Retina (tissue), 1 donor: Measurements from ENCODE around the gene AKAP9.
"Not testable (repeated sequence)": the region's sequence is repeated elsewhere in the genome, so short reads cannot be mapped to it uniquely, and the experiment has no call there.

Source experiments
- DNase-seq: peaks from one replicate; pipeline ENCODE4 v3.0.0-alpha.2; 2016

AKAP9 gene

GRCh38 chr7:91947948-91948347 is 7.3 kb downstream of the AKAP9 start:
- no peak for DNase-seq

GRCh38 chr7:91949221-91950009 is 8.8 kb downstream of the AKAP9 start:
- no peak for DNase-seq

- no peak for DNase-seq
Measured at GRCh38 chr7:91953618-91954017, 13.0 kb downstream of the AKAP9 start.

- not testable (repeated sequence) for DNase-seq
Measured at GRCh38 chr7:91956464-91956863, 15.8 kb downstream of the AKAP9 start.

GRCh38 chr7:91957232-91957631 is 16.6 kb downstream of the AKAP9 start:
- DNase-seq, result no peak

GRCh38 chr7:91957823-91958222 is 17.2 kb downstream of the AKAP9 start:
- DNase-seq, result no peak

- DNase-seq, result no peak
Measured at GRCh38 chr7:91959023-91959422, 18.4 kb downstream of the AKAP9 start.

GRCh38 chr7:91961816-91962215 is 21.2 kb downstream of the AKAP9 start:
- no peak for DNase-seq

- no peak for DNase-seq
Measured at GRCh38 chr7:91962419-91962818, 21.8 kb downstream of the AKAP9 start.

GRCh38 chr7:91967513-91967912 is 26.9 kb downstream of the AKAP9 start:
- DNase-seq, result not testable (repeated sequence)

- DNase-seq, result no peak
Measured at GRCh38 chr7:91973639-91974038, 33.0 kb downstream of the AKAP9 start.

- no peak for DNase-seq
Measured at GRCh38 chr7:91974066-91974465, 33.4 kb downstream of the AKAP9 start.

- DNase-seq, result no peak
Measured at GRCh38 chr7:91976743-91977142, 36.1 kb downstream of the AKAP9 start.

GRCh38 chr7:91979590-91979989 is 38.9 kb downstream of the AKAP9 start:
- DNase-seq, result no peak

GRCh38 chr7:91982352-91982751 is 41.7 kb downstream of the AKAP9 start:
- not testable (repeated sequence) for DNase-seq

GRCh38 chr7:91988213-91988612 is 47.6 kb downstream of the AKAP9 start:
- no peak for DNase-seq

GRCh38 chr7:91993976-91994375 is 53.3 kb downstream of the AKAP9 start:
- no peak for DNase-seq

- no peak for DNase-seq
Measured at GRCh38 chr7:91995391-91996105, 54.9 kb downstream of the AKAP9 start.

- DNase-seq, result no peak
Measured at GRCh38 chr7:91999631-92000565, 59.2 kb downstream of the AKAP9 start.

GRCh38 chr7:92002720-92003119 is 62.1 kb downstream of the AKAP9 start:
- no peak for DNase-seq

GRCh38 chr7:92006046-92006445 is 65.4 kb downstream of the AKAP9 start:
- no peak for DNase-seq

GRCh38 chr7:92010215-92010614 is 69.6 kb downstream of the AKAP9 start:
- no peak for DNase-seq

- DNase-seq, result no peak
Measured at GRCh38 chr7:92013611-92014010, 72.9 kb downstream of the AKAP9 start.
